NCI-H1436 (cell line): ENCODE measurements around the gene HILPDA.
A peak's percentile ranks its signal among the peaks of the same experiment; 100 is the strongest.
"Not testable (repeated sequence)": the region's sequence is repeated elsewhere in the genome, so short reads cannot be mapped to it uniquely, and the experiment has no call there.

Experiments
- DNase-seq: peaks from one replicate; lab custom pipeline; 2025; lab: John Stamatoyannopoulos, UW

The HILPDA gene

DNA sequence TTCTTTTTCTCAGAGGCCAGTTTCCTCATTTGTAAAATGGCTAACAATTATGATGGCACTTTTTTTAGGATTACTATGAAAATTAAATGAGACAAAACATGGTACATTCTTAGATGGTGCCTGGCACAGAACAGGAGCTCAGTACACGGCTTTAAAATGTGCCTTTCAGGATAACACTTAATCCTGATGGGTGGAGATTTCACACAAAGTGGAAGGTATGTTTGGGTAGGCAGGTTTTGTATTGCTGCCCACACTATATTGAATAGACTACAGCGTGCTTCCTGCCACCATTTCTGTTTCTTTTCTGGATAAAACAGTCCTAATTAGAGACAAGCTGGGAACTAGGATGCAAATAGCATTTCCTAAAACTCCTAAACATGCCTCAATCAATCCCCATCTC, 23.9 kb upstream of the HILPDA start:
- DNase-seq, result no peak

DNA sequence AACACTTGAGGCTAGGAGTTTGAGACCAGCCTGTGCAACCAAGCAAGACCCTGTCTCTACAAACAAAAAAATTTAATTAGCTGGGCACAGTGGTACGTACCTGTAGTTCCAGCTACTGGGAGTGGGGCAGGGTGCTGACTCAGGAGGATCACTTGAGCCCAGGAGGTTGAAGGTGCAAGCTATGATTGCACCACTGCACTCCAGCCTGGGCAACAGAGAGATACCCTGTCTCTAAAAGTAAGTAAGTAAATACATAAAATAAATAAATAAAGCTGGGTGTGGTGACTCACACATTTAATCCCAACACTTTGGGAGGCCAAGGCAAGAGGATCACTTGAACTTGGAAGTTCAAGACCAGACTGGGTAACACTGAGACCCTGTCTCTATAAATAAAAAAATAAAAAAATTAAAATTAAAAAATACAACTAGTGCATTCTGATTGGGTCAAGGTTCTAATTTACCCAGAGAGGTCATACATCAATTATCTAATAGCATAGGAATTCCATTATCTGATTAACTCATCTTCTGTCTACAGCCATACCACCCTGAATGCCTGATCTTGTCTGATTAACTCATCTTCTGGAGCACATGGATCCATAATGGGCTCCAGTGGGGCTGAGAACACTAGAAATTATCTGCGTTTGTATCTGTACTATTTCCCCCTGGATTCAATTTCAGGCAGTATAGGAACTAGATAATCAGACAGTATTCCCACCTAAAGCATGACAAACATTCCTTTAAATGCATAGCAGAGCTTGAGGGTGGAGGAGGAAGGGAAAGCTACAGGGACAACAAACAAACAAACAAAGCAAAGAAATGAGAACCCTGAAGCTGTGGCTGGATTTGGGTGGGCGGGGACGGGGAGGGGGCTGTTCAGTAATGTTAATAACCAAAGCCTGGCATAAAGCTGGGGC, 21.0 kb upstream of the HILPDA start:
- DNase-seq, result no peak

DNA sequence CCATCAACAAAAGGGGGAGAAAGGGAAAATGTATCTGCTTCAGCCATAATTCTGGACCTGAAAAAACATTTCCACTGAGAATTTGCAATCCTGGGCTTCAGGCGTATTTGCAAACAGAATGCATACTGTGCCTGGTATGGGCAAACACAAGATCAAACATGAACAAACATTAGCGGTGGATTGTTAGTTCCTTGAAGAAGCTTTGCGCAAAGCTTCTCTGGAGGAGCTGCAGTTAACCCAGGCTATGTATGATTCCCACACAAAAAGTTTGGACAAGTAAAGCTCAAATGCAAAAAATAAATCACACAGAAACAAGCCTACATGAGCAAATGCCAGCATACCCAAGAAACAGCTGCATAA, 20.4 kb upstream of the HILPDA start:
- DNase-seq, result no peak

DNA sequence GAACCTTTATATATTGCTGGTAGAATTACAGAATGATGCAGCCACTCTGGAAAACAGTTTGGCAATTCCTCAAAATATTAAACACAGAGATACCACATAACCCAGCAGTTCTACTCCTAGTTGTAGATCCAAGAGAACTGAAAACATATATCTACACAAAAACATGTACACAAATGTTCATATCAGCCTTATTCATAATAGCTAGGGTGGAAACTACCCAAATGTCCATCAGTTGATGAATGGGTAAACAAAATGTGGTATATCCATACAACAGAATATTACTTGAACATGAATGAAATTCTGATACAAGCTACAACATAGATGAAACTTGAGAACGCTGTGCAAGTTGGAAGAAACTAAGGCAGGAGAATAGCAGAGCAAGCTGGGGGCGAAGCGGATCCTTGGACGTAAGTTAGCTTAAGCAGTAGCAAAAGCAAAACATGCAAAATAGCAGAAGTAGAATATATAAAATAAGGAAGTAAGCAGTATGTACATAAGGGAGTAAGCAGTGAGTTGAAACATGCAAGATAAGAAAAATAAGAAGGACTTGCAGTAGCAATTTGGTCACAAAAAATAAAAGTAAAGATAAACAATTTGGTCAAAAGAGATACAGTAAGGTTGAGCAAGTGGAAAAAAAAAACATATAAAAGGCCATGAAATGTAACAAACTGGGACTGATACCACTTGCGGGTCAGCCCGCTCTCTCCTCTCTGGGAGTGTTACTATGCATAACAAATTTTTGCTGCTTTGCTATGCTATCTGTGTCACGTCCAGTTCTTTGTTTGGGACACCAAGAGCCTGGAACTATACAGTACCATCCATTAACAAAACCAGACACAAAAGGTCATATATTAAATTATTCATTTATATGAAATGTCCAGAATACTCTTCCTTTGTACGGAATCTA, 18.0 kb upstream of the HILPDA start:
- no peak for DNase-seq

DNA sequence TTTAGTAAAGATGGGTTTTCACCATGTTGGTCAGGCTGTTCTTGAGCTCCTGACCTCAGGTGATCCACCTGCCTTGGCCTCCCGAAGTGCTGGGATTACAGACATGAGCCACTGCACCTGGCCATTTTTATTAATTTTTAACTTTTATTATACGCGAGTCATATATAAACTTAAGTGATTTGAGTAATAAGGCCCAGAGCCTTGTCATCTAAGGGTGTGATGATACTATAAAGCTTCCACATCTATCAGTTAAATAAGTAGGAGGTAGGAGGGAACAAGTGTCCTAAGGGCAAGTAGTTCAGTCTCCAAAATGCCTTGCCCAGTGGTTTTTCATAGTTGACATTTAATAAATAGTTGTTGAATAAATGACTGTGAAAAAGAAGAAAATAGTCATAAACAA, 13.3 kb upstream of the HILPDA start:
- no peak for DNase-seq

DNA sequence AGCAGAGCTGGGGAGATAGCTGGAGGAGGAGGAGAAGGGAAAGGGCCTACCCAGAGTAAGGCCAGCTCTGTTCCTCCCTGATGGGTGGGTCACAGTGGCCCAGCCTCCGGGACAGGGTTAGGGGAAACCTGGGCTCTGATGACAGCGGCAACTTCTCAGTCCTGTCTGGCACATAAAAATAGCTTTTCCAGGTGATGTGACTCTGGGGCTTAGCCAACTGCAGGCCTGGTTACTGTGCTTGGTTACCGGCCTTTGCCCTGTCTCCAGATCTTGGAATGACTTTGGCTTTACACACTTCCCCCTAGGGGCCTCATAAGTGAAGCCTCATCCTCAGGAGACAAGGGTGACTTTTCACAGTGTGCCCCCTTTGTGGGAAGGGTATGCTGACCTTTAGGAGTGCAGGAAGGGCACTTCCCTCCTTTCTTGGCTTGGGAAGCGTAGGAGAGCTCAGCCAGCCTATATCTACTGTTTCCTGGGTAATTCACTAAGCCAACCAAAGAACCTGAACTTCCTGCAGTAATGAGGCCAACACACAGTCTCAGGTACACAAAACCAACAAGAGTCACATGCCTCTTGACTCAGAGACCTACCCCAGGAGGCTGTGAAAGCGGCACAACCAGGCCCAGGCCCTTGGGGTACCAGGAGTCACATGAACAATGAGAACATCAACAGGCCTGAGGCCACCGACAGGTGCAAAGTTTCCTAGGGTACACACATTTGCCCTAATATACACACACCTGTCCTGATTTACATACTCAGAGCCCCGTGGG, 11.7 kb upstream of the HILPDA start:
- peak; percentile 27 for DNase-seq

DNA sequence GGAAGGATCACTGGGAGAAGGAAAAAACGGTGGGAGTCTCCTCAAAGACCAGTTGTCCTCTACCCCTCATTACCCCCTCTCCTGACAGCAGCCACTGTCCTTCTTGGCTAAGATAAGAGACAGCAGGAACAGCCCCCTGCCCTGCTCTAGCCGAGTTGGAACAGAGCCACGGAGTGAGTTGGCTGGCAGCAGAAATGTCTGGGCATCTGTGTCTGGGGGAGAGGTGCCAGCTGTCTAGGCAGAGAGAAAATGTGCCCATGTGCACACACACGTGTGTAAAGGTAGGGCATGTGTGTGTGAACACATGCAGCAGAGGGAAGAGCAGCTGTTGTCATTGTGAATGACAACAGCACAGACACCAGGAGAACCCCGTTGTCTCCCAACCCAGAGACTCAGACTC, 9.4 kb upstream of the HILPDA start:
- DNase-seq, result no peak

DNA sequence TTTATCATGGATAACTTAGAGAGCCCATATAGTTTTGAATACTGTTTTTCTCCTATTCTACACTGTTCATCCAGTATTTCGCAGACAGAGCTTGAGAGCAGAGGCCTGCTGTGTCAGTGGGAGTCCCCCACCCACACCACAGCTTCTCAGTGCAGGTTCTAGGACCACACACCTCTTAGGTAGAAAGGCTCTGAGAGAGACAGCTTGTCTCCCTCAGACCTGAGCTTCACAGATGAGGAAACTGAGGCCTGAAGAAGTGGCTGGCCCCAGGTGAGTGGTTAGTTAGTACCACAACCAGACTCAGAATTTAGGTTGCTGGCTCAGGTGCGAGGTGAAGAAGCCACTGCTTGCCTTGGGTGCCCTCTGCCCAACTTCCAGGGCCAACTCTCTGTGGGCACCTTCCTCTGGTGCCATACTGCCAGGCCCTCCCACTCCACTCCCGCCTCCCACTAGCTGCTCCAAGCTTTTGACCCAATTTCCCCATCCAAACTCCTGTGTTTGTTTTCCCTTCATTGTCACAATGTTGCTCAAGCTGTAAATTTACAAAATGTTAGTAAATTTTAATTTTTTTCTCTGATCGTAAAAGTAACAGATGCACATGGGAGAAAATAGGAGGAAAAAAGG, 7.6 kb upstream of the HILPDA start:
- DNase-seq, result no peak

DNA sequence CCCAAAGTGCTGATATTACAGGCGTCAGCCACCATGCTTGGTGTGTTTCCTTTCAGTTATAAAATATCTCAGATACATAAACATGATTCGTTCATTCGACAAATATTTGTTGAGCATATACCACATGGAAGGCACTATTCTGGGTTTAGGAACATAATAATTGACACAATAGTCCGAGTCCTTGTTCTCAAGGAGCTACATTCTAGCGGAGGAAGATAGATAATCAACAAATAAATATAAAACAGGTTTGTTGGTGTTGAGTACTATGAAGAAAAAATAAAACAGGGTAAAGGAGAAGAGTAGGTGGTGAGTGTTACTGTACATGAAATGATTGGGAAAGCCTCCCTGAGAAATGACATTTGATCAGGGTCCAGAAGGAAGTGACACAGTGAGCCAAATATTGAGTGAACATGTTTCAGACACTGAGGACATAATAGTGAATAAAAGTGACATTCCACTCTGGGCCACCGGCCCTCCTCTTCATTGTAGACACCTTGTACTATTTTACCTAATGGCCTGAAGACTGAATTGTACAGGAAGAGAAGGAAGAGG, 6.9 kb upstream of the HILPDA start:
- DNase-seq, result no peak

DNA sequence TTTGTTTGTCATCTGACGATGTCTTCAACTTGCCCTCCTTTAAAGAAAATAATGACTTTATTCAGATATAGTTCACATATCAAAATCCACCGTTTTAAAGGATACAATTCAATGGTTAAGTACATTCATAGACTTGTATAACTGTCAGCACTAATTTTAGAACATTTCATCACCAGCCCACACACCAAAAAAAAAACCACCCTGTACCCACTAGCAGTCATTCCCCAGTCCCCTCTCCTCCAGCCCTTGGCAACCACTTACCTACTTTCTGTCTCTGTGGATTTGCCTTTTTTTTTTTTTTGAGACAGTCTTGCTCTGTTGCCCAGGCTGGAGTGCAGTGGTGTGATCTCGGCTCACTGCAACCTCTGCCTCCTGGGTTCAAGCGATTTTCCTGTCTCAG, 5.3 kb upstream of the HILPDA start:
- no peak for DNase-seq

DNA sequence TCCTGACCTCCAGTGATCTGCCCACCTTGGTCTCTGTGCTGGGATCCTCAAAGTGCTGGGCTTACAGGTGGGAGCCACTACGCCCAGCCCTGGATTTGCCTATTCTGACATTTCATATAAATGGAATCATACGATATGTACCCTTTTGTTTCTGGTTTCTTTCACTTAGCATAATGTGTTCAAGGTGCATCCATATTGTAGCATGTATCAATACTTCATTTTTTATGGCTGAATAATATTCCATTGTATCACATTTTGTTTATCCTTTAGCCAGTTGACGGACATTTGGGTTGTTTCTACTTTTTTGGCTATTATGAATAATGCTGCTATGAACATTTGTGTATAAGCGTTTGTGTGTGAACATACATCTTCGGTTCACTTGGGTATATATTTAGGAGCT, 4.8 kb upstream of the HILPDA start:
- DNase-seq, result no peak

DNA sequence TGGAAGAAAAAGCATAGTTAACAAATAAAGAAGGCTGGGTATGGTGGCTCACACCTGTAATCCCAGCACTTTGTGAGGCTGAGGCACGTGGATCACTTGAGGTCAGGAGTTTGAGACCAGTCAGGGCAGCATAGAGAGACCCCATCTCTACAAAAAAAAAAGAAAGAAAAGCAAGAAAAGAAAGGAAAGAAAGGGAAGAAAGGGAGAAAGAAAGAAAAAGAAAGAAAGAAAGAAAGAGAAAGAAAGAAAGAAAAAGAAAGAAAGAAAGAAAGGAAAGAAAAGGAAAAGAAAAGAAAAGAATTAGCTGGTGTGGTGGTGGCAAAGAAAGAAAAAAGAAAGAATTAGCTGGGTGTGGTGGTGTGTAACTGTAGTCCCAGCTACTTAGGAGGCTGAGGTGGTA, 3.1 kb upstream of the HILPDA start:
- DNase-seq, result no peak

DNA sequence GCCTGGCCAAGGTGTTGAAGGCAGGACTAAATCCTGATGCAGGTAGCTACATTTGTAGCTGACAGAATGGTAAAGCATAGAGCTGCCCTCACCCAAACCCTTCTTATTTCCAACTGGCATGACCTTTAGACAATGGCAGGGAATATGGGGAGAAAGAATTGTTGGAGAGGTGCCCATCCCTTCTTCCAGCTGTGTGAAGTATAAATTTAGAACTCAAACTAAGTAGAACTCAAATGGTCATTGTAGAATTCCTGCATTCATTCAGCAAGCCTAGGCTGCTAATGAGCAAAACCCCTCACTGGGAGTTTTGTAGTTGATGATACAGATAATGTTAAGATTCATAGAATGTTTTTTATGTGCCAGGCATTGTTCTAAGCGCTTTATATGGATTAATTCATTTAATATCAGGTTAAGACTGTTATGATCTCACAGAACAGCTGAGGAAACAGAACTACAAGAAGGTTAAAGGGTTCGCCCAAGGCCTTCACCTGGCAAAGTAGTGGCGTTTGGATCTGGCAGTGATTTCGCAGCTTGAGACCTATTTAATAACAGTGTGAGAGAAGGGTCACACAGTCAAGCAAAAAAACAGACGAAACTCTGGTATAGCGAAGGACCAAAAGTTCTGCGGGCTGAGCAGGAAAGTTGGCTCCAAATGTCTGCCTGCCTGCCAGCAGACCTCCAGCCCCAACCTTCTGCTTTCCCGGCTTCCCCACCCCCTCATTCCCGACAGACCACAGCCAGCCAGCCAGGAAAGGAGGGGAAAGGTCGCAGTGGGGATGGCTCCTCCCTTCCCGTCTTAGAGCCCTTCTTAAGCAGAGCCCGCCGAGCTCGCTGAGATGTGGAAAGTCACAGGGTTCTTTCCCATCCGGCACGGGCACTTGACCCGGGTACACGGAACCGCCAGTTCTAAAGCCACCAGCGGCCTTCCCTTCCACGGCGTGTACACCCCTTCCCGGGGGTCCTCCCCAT, 1.6 kb upstream of the HILPDA start:
- no peak for DNase-seq

DNA sequence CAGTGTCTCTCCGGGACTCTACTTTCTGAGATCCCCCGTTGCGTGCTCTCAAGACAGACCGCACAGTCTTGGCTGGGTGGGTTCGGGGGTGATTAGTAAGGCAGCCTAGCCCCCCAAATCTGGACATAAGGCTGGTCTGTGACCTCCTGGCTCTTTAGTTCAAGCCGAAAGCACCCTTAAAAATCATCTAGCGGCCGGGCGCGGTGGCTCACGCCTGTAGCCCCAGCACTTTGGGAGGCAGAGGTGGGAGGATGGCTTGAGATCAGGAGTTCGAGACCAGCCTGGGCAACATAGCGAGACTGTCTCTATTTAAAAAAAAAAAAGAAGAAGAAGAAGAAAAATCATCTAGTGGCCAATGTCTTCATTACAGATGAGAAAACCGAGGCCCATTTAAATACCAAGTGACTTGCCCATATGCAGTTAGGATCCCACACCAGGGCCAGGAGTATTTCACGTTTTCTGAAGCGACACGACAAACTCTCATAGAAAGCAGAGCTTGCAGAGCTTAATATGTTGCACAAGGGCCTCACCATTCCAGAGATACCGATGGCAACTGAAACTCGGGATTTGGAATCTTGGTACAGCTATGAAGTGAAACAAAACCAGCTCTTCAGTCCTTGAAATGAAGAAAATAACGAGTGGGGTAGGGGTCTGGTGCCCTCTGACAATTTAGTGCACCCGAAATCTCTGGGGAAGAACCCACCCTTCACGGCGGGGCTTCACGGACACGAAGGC, 703 bp upstream of the HILPDA start:
- no peak for DNase-seq

DNA sequence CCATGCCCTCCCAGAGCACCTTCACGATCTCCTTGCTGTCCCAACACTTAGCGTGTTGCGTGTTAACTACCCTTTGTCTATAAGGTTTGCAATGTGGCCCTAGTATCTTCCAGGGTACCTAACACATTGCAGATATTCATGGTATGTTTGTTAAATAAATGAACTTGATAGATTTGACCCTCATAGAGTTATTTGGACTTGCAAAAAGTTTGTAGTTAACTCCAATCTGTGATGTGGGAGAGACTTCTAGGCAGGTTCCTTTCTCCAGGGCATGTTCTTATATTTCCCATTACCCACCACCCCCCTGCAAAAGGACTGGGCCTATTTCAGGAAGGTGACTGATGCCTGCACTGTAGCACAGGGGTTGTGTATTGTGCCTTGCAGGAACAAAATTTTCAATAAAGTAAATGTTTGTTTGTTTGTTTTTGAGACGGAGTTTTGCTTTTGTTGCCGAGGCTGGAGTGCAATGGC, 612 bp downstream of the HILPDA start:
- no peak for DNase-seq

DNA sequence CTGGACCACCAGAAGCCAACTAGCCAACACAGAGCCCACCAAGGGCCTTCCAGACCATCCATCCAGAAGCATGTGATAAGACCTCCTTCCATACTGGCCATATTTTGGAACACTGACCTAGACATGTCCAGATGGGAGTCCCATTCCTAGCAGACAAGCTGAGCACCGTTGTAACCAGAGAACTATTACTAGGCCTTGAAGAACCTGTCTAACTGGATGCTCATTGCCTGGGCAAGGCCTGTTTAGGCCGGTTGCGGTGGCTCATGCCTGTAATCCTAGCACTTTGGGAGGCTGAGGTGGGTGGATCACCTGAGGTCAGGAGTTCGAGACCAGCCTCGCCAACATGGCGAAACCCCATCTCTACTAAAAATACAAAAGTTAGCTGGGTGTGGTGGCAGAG, 1.7 kb downstream of the HILPDA start:
- not testable (repeated sequence) for DNase-seq

DNA sequence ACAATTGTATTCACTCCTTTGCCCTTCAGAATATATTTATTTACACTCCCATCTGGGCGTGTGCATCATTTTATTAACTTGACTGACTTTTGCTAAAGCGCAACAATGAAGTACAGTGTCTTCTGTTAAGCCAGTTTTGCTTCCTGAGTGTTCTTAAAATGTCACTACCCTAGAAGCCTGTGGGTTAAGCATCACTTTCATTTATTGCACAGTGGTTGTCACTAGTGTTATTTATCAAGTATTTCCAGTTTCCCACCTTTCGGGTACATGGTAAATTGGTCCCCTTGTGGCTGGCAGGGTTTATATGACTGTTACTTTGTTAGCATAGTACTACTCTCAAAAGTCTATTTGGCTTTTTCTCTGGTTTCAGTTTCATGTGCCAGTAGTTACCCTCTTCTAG, 3.3 kb downstream of the HILPDA start:
- DNase-seq, result no peak

DNA sequence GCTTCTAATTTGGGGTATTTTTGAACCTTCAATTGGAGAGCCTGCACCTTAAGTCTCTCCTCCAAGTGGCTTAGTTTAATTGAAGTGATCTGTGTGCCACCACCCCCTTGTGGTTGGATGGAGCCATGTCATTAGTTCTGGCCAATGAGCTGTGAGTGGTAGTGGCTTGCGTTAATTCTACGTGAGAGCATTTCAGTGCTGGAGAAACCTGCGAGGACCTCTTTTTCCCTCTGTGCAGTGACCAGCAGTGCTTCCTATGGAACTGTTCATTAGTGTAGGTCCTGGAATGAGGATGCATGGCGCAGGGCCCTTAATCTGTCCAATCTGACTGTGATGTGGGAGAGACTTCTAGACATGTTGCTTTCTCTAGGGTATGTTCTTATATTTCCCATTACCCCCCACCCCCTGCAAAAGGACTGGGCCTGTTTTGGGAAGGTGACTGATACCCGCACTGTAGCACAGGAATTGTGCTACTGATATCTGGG, 3.8 kb downstream of the HILPDA start:
- DNase-seq, result peak; percentile 53

DNA sequence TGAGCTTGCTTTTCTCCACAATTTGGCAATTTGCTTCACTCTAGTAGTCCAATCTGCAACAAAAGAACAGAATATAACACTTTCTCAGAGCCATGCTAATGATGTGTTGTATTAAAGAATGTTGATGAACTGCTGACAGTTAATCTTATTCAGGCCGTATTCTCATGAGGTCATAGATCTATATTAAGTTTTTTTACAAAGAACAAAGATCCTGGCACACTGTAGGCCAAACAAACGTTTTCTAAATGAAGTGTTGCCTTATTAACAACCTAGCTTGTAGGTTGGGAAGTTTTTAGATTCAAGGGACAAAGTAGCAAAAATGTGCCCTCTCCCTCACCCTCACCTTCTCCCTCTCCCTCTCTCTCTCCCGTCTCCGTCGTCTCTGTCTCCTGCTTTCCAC, 6.8 kb downstream of the HILPDA start:
- no peak for DNase-seq
